ENCODE measurements around the gene SORCS2. TPM values are rescaled to one million over a fixed set of nuclear protein-coding genes. Genes with fewer than 3 reads are reported as not detected.

SORCS2 gene
- polyA plus RNA-seq, 3 donors = 0.46 to 0.55 TPM; not detected in 1

DNA sequence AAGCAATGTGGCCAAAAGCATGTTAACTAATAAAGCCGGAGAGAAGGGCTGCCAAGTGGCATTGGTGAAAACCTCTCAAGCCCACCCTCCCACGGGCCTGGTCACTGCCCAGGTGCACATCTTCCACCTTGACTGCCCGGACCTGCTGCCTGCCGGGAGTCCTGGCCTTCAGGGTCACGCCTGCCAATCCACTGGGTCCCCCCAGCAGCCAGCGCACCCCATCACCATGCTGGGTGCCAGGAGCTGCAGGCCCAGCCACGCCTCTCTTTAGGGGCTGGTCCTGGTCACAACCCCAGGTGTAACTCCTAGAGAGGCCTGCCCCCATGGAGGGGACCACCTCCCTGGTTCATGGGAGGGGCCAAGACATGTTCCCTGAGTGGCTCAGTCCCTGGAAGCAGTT lies 176.0 kb downstream of the SORCS2 start:
- no peaks in the 10 kb centered on the region for H3K4me1 ChIP-seq (ENCODE audit: control insufficient read depth in 1 of 2, insufficient read depth in 2 of 2, low read length in 2 of 2)
- H3K79me2 ChIP-seq (ENCODE audit: insufficient read depth, low read length) = no peaks in the 10 kb centered on the region
- no peak overlapping the region for H3K4me2 ChIP-seq (replicated peaks; ENCODE audit: extremely low read depth, low read length, poor library complexity, severe bottlenecking)
- Mint-ChIP-seq H3K27ac (no peak overlapping the region), H3K36me3 (no peaks in the 10 kb centered on the region), H3K27me3 (ENCODE audit: low read depth in 3 of 3) (peaks cover 10 to 16% (median 13%) of the 10 kb centered on the region in 3 donors), H3K4me3 (no peak overlapping the region), H3K9me3 (peaks cover 0 to 5% (median 0%) of the 10 kb centered on the region in 7 donors), H3K4me1 (no peaks in the 10 kb centered on the region)
- H3K9me3 ChIP-seq (replicated peaks in 1 of 2; ENCODE audit: control insufficient read depth in 1 of 2, insufficient read depth in 1 of 2, low read length in 2 of 2) = no peaks in the 10 kb centered on the region
- no peak overlapping the region for H3K4me3 ChIP-seq (replicated peaks in 1 of 3; ENCODE audit: low read depth in 2 of 3, low read length in 3 of 3)
- DNase-seq = no peak
- H3K36me3 ChIP-seq (replicated peaks in 1 of 2; ENCODE audit: control insufficient read depth in 1 of 2, insufficient read depth in 2 of 2, low read length in 2 of 2) = no peaks in the 10 kb centered on the region
- WGBS (ENCODE audit: insufficient coverage) = 84% methylated on average over 7 of the region's 7 CpGs
- TF ChIP-seq, protein P1, sequence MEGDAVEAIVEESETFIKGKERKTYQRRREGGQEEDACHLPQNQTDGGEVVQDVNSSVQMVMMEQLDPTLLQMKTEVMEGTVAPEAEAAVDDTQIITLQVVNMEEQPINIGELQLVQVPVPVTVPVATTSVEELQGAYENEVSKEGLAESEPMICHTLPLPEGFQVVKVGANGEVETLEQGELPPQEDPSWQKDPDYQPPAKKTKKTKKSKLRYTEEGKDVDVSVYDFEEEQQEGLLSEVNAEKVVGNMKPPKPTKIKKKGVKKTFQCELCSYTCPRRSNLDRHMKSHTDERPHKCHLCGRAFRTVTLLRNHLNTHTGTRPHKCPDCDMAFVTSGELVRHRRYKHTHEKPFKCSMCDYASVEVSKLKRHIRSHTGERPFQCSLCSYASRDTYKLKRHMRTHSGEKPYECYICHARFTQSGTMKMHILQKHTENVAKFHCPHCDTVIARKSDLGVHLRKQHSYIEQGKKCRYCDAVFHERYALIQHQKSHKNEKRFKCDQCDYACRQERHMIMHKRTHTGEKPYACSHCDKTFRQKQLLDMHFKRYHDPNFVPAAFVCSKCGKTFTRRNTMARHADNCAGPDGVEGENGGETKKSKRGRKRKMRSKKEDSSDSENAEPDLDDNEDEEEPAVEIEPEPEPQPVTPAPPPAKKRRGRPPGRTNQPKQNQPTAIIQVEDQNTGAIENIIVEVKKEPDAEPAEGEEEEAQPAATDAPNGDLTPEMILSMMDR (IDR thresholded peaks at IDR 0.05) = no peak
- H4K20me1 ChIP-seq (ENCODE audit: insufficient read depth, low read length) = no peaks in the 10 kb centered on the region
- H3K27me3 ChIP-seq (ENCODE audit: control insufficient read depth in 2 of 2, insufficient read depth in 2 of 2, low read length in 2 of 2) = no peaks in the 10 kb centered on the region
- intact Hi-C loops (cut with micrococcal nuclease) = no loop called here
- H3K27ac ChIP-seq (ENCODE audit: low read depth in 1 of 2, low read length in 2 of 2) = no peak overlapping the region
- H2AFZ ChIP-seq (ENCODE audit: insufficient read depth, low read depth, low read length, poor library complexity, severe bottlenecking) = no peak overlapping the region
- no peak overlapping the region for H3K9ac ChIP-seq (ENCODE audit: insufficient read depth, low read length, poor library complexity, severe bottlenecking)

- Histone ChIP-seq H3K4me3 (replicated peaks in 1 of 3; ENCODE audit: low read depth in 2 of 3, low read length in 3 of 3) (no peak overlapping the region), H3K9ac (ENCODE audit: insufficient read depth, low read length, poor library complexity, severe bottlenecking) (no peak overlapping the region), H3K27ac (ENCODE audit: low read depth in 1 of 2, low read length in 2 of 2) (no peak overlapping the region), H4K20me1 (ENCODE audit: insufficient read depth, low read length) (no peaks in the 10 kb centered on the region), H3K79me2 (ENCODE audit: insufficient read depth, low read length) (no peaks in the 10 kb centered on the region), H2AFZ (ENCODE audit: insufficient read depth, low read depth, low read length, poor library complexity, severe bottlenecking) (no peak overlapping the region), H3K27me3 (ENCODE audit: control insufficient read depth in 2 of 2, insufficient read depth in 2 of 2, low read length in 2 of 2) (no peaks in the 10 kb centered on the region), H3K36me3 (replicated peaks in 1 of 2; ENCODE audit: control insufficient read depth in 1 of 2, insufficient read depth in 2 of 2, low read length in 2 of 2) (no peaks in the 10 kb centered on the region), H3K4me2 (replicated peaks; ENCODE audit: extremely low read depth, low read length, poor library complexity, severe bottlenecking) (no peak overlapping the region), H3K4me1 (ENCODE audit: control insufficient read depth in 1 of 2, insufficient read depth in 2 of 2, low read length in 2 of 2) (no peaks in the 10 kb centered on the region), H3K9me3 (replicated peaks in 1 of 2; ENCODE audit: control insufficient read depth in 1 of 2, insufficient read depth in 1 of 2, low read length in 2 of 2) (no peaks in the 10 kb centered on the region)
- Mint-ChIP-seq H3K9me3 (no peaks in the 10 kb centered on the region), H3K4me1 (no peaks in the 10 kb centered on the region), H3K4me3 (no peak overlapping the region), H3K27me3 (ENCODE audit: low read depth in 3 of 3) (peaks cover 10 to 16% (median 11%) of the 10 kb centered on the region in 3 donors), H3K27ac (no peak overlapping the region), H3K36me3 (no peaks in the 10 kb centered on the region)
- intact Hi-C loops (cut with micrococcal nuclease) = no loop called here
- TF ChIP-seq, protein P1 (IDR thresholded peaks at IDR 0.05) = no peak
- WGBS (ENCODE audit: insufficient coverage) = 87% methylated on average over 9 of the region's 13 CpGs
- no peak for DNase-seq
Observed at GRCh38 chr4:7369511-7369910, 177.2 kb downstream of the SORCS2 start.

Data from CD14-positive monocyte (primary cell).